Measurements from ENCODE around the gene ATP6AP1. TPM values are rescaled to one million over a fixed set of nuclear protein-coding genes. Genes with fewer than 3 reads are reported as not detected.

The ATP6AP1 gene
- total RNA-seq, 2 donors from 2014 or later = 40.8 to 75.7 TPM

- Histone ChIP-seq H3K27me3 (replicated peaks; ENCODE audit: insufficient read depth) (no peaks in the 10 kb centered on the region), H3K4me1 (ENCODE audit: control insufficient read depth in 1 of 2, low read depth in 2 of 2) (no peaks in the 10 kb centered on the region), H3K27ac (peak overlapping the region in 1 of 2 donors; percentile 68), H3K4me3 (peak overlapping the region; percentile 70), H3K9me3 (no peaks in the 10 kb centered on the region), H3K36me3 (no peaks in the 10 kb centered on the region)
- ATAC-seq (ENCODE audit: insufficient number of reproducible peaks, low FRiP score, low read depth) (no peak), DNase-seq (ENCODE audit: low spot score) (no peak)
- TF ChIP-seq CTCF (IDR thresholded peaks at IDR 0.05) = no peak
Observed at GRCh38 chrX:154477891-154478477, 49.5 kb downstream of the ATP6AP1 start.

DNA sequence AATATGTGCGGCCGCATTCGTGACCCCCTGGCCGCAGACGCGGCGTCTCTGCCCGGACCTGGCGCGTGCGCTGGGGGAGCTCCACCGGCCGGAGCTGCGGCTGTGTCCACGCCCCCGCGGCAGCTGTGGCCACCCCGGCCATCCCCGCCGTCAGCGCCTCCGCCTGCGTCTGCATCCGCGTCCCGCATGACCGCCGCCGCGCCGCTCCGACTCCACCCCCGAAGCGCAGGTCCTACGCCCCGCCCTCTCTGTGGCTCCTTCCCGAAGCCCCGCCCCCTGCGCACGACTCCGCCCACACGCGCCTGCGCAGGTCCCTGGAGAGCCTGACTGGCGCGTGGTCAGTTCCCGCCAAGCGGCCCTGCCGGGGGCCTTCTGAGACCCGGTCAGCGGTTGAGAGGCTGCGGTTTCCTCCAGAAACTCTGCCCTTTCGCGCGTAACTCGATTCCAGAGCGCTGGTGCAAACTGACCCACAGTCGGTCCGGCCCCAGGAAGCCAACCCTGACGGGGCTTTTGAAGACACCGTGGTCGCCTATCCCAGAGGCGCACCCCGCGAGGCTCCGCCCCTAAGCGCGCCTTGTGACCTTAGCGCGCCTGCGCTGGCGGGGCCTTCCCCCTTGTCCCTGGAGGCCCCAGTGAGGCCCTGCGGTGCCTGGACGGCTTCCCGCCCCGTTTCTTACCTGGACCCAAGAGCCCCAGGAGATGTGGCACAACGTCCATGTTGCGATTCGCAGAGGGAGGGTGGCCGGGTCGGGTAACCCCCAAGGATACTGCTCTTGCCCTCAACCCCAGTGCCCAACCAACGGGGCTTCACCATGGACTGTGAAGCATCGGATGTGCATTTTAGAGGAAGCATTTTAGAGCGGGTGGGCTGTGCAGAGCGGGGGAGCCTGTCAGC lies 50.5 kb downstream of the ATP6AP1 start, which contains the start of gene LAGE3:
Gene LAGE3 (minus strand): TSS at position 554 of the 895 bp plus-strand sequence. CDS start 366 bp downstream, at position 188.
- Histone ChIP-seq H3K36me3 (no peaks in the 10 kb centered on the region), H3K4me1 (ENCODE audit: control insufficient read depth in 1 of 2, low read depth in 2 of 2) (no peaks in the 10 kb centered on the region), H3K27me3 (replicated peaks; ENCODE audit: insufficient read depth) (no peaks in the 10 kb centered on the region), H3K27ac (peak within 1 kb of the TSS; percentile 58 to 68), H3K9me3 (no peaks in the 10 kb centered on the region), H3K4me3 (peak within 1 kb of the TSS; percentile 70)
- DNase-seq (ENCODE audit: low spot score) (peak; percentile 47), ATAC-seq (ENCODE audit: insufficient number of reproducible peaks, low FRiP score, low read depth) (peak; percentile 70)
- TF ChIP-seq CTCF (IDR thresholded peaks at IDR 0.05) = no peak

- H3K36me3 ChIP-seq = peaks cover 5% of the 10 kb centered on the region
- ATAC-seq (ENCODE audit: insufficient number of reproducible peaks, low FRiP score, low read depth) = no peak
- peaks cover 3 to 12% of the 10 kb centered on the region in 2 donors for H3K4me1 ChIP-seq (ENCODE audit: control insufficient read depth in 1 of 2, low read depth in 2 of 2)
- no peak for DNase-seq (ENCODE audit: low spot score)
- no peak for TF ChIP-seq CTCF (IDR thresholded peaks at IDR 0.05)
- no peaks in the 10 kb centered on the region for H3K27me3 ChIP-seq (replicated peaks; ENCODE audit: insufficient read depth)
- H3K4me3 ChIP-seq = no peak overlapping the region
- no peaks in the 10 kb centered on the region for H3K9me3 ChIP-seq
- no peak overlapping the region for H3K27ac ChIP-seq
Observed at GRCh38 chrX:154481195-154481594, 52.7 kb downstream of the ATP6AP1 start.

- H3K4me1 ChIP-seq (ENCODE audit: control insufficient read depth in 1 of 2, low read depth in 2 of 2) = peaks cover 3 to 15% of the 10 kb centered on the region in 2 donors
- no peak for TF ChIP-seq CTCF (IDR thresholded peaks at IDR 0.05)
Observed at GRCh38 chrX:154481911-154482601, 53.6 kb downstream of the ATP6AP1 start.

GRCh38 chrX:154482786-154483185 lies 54.3 kb downstream of the ATP6AP1 start:
- no peak overlapping the region for H3K27ac ChIP-seq
- DNase-seq (ENCODE audit: low spot score) (no peak), ATAC-seq (ENCODE audit: insufficient number of reproducible peaks, low FRiP score, low read depth) (no peak)
- peaks cover 5% of the 10 kb centered on the region for H3K36me3 ChIP-seq
- H3K9me3 ChIP-seq = no peaks in the 10 kb centered on the region
- no peak overlapping the region for H3K4me3 ChIP-seq
- no peak for TF ChIP-seq CTCF (IDR thresholded peaks at IDR 0.05)
- H3K27me3 ChIP-seq (replicated peaks; ENCODE audit: insufficient read depth) = no peaks in the 10 kb centered on the region
- H3K4me1 ChIP-seq (ENCODE audit: control insufficient read depth in 1 of 2, low read depth in 2 of 2) = peaks cover 3 to 22% of the 10 kb centered on the region in 2 donors

More at GRCh38 chrX:154481911-154482601, 53.6 kb downstream of the ATP6AP1 start:
- Histone ChIP-seq H3K9me3 (no peaks in the 10 kb centered on the region), H3K27me3 (replicated peaks; ENCODE audit: insufficient read depth) (no peaks in the 10 kb centered on the region), H3K36me3 (peaks cover 5% of the 10 kb centered on the region), H3K4me3 (no peak overlapping the region), H3K27ac (no peak overlapping the region)
- no peak for DNase-seq (ENCODE audit: low spot score)
- no peak for ATAC-seq (ENCODE audit: insufficient number of reproducible peaks, low FRiP score, low read depth)

All from thoracic aorta (tissue), 2 donors.